H1 (cell line): ENCODE measurements around the gene GRK3. TPM values are rescaled to one million over a fixed set of nuclear protein-coding genes. Genes with fewer than 3 reads are reported as not detected.

ENCODE experiments used
- CTCF ChIA-PET: fragments of 300-600 bp; sonication (Branson Sonifier 250); formaldehyde crosslinking; loops from one replicate; lab custom pipeline; 2021; ENCODE audit not compliant: partially characterized antibody; lab: Charles Lee
- POLR2A ChIA-PET: fragments of 300-600 bp; sonication (Branson Sonifier 250); formaldehyde crosslinking; loops from one replicate; lab custom pipeline; 2021; ENCODE audit warnings: inconsistent platforms; ENCODE audit not compliant: partially characterized antibody; lab: Charles Lee
- DNase-seq, 2 experiments: peaks; one replicate each; pipeline versions ENCODE4 v3.0.0 to v3.0.0-alpha.2; 2010 to 2022; ENCODE audit warnings: low spot score in 2 of 2, low read depth in 1 of 2, mixed read lengths in 1 of 2
- FAIRE-seq: peaks from 2 replicates; lab custom pipeline; 2011; peaks lifted over from hg19 to GRCh38; lab: Jason Lieb, UNC
- H2AFZ ChIP-seq: 2 replicates; pipeline ENCODE4 v1.8.1; 2012; ENCODE audit warnings: low read length, inconsistent platforms
- H2AK5ac ChIP-seq: 2 replicates; pipeline ENCODE4 v1.6.1; 2013; ENCODE audit warnings: low read depth, low read length
- H2BK120ac ChIP-seq: replicated peaks from 2 replicates; pipeline ENCODE3; 2013; ENCODE audit warnings: low read depth, low read length, inconsistent platforms
- H2BK12ac ChIP-seq: 2 replicates; pipeline ENCODE4 v1.6.1; 2013; ENCODE audit warnings: low read depth, low read length
- H2BK15ac ChIP-seq: 2 replicates; pipeline ENCODE4 v1.6.1; 2013; ENCODE audit warnings: low read length
- H2BK20ac ChIP-seq: 2 replicates; pipeline ENCODE4 v1.6.1; 2013; ENCODE audit warnings: low read length
- H2BK5ac ChIP-seq: 2 replicates; pipeline ENCODE4 v1.6.1; 2013; ENCODE audit warnings: low read depth, low read length
- H3K14ac ChIP-seq: 2 replicates; pipeline ENCODE4 v1.6.1; 2013; ENCODE audit warnings: inconsistent platforms; ENCODE audit not compliant: insufficient read length
- H3K18ac ChIP-seq: 2 replicates; pipeline ENCODE4 v1.6.1; 2013; ENCODE audit warnings: low read length; ENCODE audit errors: extremely low read depth
- H3K23ac ChIP-seq: 2 replicates; pipeline ENCODE4 v1.6.1; 2013; ENCODE audit warnings: inconsistent platforms; ENCODE audit not compliant: insufficient read length
- H3K23me2 ChIP-seq: 2 replicates; pipeline ENCODE4 v1.6.1; 2013; ENCODE audit warnings: low read depth, low read length
- H3K27ac ChIP-seq: 2 replicates; pipeline ENCODE4 v1.6.1; 2011; ENCODE audit warnings: low read depth, low read length, inconsistent platforms
- H3K27me3 ChIP-seq, 4 experiments: replicated peaks in 1 of 4; 1 replicate in 1 of 4; 2 replicates in 3 of 4; pipeline versions ENCODE4 v1.6.1 to v1.8.1; 2011 to 2013; ENCODE audit warnings: low read length in 3 of 4, mild to moderate bottlenecking in 3 of 4, inconsistent platforms in 2 of 4, mixed read lengths in 2 of 4, moderate library complexity in 1 of 4; ENCODE audit not compliant: control insufficient read depth in 3 of 4, insufficient read depth in 3 of 4; ENCODE audit errors: extremely low read depth in 1 of 4
- H3K36me3 ChIP-seq, 4 experiments: 2 replicates each; pipeline versions ENCODE4 v1.6.1 to v1.8.1; 2011 to 2013; ENCODE audit warnings: mild to moderate bottlenecking in 4 of 4, low read length in 3 of 4, moderate library complexity in 2 of 4, control low read depth in 1 of 4, inconsistent platforms in 1 of 4; ENCODE audit not compliant: insufficient read depth in 4 of 4, control insufficient read depth in 2 of 4
- H3K4ac ChIP-seq: replicated peaks from 2 replicates; pipeline ENCODE3; 2013; ENCODE audit warnings: low read length, low read depth, mixed read lengths, inconsistent platforms; ENCODE audit not compliant: insufficient read length
- H3K4me1 ChIP-seq, 4 experiments: replicated peaks in 1 of 4; 1 replicate in 1 of 4; 2 replicates in 3 of 4; pipeline versions ENCODE4 v1.6.1 to v1.8.1; 2011 to 2013; ENCODE audit warnings: low read length in 3 of 4, inconsistent platforms in 2 of 4, mixed read lengths in 1 of 4; ENCODE audit not compliant: insufficient read depth in 4 of 4, control insufficient read depth in 3 of 4
- H3K4me2 ChIP-seq, 2 experiments: 2 replicates each; pipeline versions ENCODE4 v1.6.1 to v1.8.1; 2011 to 2013; ENCODE audit warnings: low read depth in 2 of 2, low read length in 2 of 2, control low read depth in 1 of 2, inconsistent platforms in 1 of 2, mild to moderate bottlenecking in 1 of 2; ENCODE audit not compliant: insufficient read depth in 1 of 2
- H3K4me3 ChIP-seq, 4 experiments: fragments of 200-600, 300-600 bp in 1 of 4; sonication (generic), shearing (Covaris generic), sonication (Bioruptor Twin) in 1 of 4; 2 replicates each; pipeline versions ENCODE4 v1.5.1 to v1.8.1; 2011 to 2016; ENCODE audit warnings: low read length in 4 of 4, low read depth in 3 of 4, control low read depth in 2 of 4, inconsistent platforms in 2 of 4, mild to moderate bottlenecking in 2 of 4, mixed read lengths in 1 of 4, moderate library complexity in 1 of 4; ENCODE audit not compliant: insufficient read depth in 2 of 4; ENCODE audit errors: extremely low read depth in 1 of 4
- H3K56ac ChIP-seq: replicated peaks from 2 replicates; pipeline ENCODE3; 2013; ENCODE audit warnings: low read depth, mild to moderate bottlenecking, mixed read lengths, low read length, inconsistent platforms; ENCODE audit not compliant: insufficient read length
- H3K79me1 ChIP-seq: 2 replicates; pipeline ENCODE4 v1.6.1; 2013; ENCODE audit warnings: low read depth, low read length, control low read depth
- H3K79me2 ChIP-seq, 2 experiments: 2 replicates each; pipeline versions ENCODE4 v1.6.1 to v1.8.1; 2012 to 2013; ENCODE audit warnings: low read length in 2 of 2, mild to moderate bottlenecking in 2 of 2, inconsistent platforms in 1 of 2; ENCODE audit not compliant: insufficient read depth in 2 of 2, control insufficient read depth in 1 of 2
- H3K9ac ChIP-seq, 4 experiments: replicated peaks in 1 of 4; 1 replicate in 1 of 4; 2 replicates in 3 of 4; pipeline versions ENCODE4 v1.6.1 to v1.8.1; 2011 to 2013; ENCODE audit warnings: low read depth in 3 of 4, low read length in 3 of 4, control low read depth in 2 of 4, mild to moderate bottlenecking in 2 of 4, moderate library complexity in 2 of 4, inconsistent platforms in 1 of 4; ENCODE audit errors: extremely low read depth in 1 of 4
- H3K9me3 ChIP-seq, 2 experiments: 2 replicates each; pipeline versions ENCODE4 v1.6.1 to v1.8.1; 2012 to 2013; ENCODE audit warnings: mild to moderate bottlenecking in 2 of 2, moderate library complexity in 2 of 2, control low read depth in 1 of 2, inconsistent platforms in 1 of 2, low read depth in 1 of 2, low read length in 1 of 2, mixed read lengths in 1 of 2; ENCODE audit not compliant: insufficient read depth in 2 of 2
- H4K20me1 ChIP-seq, 2 experiments: replicated peaks in 1 of 2; 2 replicates each; pipeline versions ENCODE3 to v1.8.1; 2011 to 2013; ENCODE audit warnings: inconsistent platforms in 2 of 2, low read length in 2 of 2, mild to moderate bottlenecking in 1 of 2; ENCODE audit not compliant: insufficient read depth in 2 of 2, control insufficient read depth in 1 of 2
- H4K5ac ChIP-seq: 2 replicates; pipeline ENCODE4 v1.6.1; 2013; ENCODE audit warnings: low read length, low read depth, mixed read lengths, inconsistent platforms; ENCODE audit not compliant: insufficient read length
- H4K8ac ChIP-seq: 2 replicates; pipeline ENCODE4 v1.8.0; 2013; ENCODE audit warnings: mild to moderate bottlenecking, moderate library complexity, low read length, inconsistent platforms; ENCODE audit not compliant: insufficient read depth; ENCODE audit errors: extremely low read depth
- H4K91ac ChIP-seq: replicated peaks from 2 replicates; pipeline ENCODE3; 2013; ENCODE audit warnings: low read length, mixed read lengths, inconsistent platforms; ENCODE audit not compliant: insufficient read length
- CHD2 ChIP-seq: IDR thresholded peaks from 2 replicates; pipeline ENCODE4 v1.6.1; 2012; ENCODE audit warnings: low read length, improper control_type of control experiment
- JUN ChIP-seq: IDR thresholded peaks from 2 replicates; pipeline ENCODE4 v1.6.1; 2011; ENCODE audit warnings: low read depth, mild to moderate bottlenecking, improper control_type of control experiment, low read length
- SP2 ChIP-seq: IDR thresholded peaks from 2 replicates; pipeline ENCODE4 v1.6.1; 2012; ENCODE audit warnings: mild to moderate bottlenecking, low read length, inconsistent platforms
- USF2 ChIP-seq: IDR thresholded peaks from 2 replicates; pipeline ENCODE4 v1.6.1; 2011; ENCODE audit warnings: low read length, improper control_type of control experiment
- polyA plus RNA-seq, 7 experiments: library from polyadenylated mRNA; depleted of rRNA in 3 of 7; stranded (reverse) in 5 of 7; unstranded in 2 of 7; fragments of >200 nt in 5 of 7; fragments of 200-250 nt in 2 of 7; gene quantifications; 1 replicate in 5 of 7; 2 replicates in 1 of 7; 4 replicates in 1 of 7; pipeline versions ENCODE4 v1.2.1 to v1.2.3, GENCODE V29; 2011 to 2013; ENCODE audit warnings: missing spikeins in 2 of 7, mixed read lengths in 2 of 7
- total RNA-seq: library from RNA; stranded (reverse); fragmentation: NEBNext Ultra II Directional; extraction: Animal tissue kit (Norgen Biotek cat#: 25700); gene quantifications from 2 replicates; pipeline ENCODE4 v1.2.1, GENCODE V29; 2021

The GRK3 gene
- total and polyA plus RNA-seq, 2 of the 8 experiments (the other 6 are each of a cell fraction or from before 2014, with no cell fraction given): 7.5 to 35.3 TPM

- CTCF ChIA-PET: interaction anchor here (1.0 to 1.1 kb wide), 2 partner anchors 25 to 128 kb away, joined by 3 to 4 read pairs; no protein-coding TSS in a partner anchor
- no peak for FAIRE-seq
These were observed 8.3 kb downstream of the GRK3 start for GRCh38 chr22:25572708-25573171.

More at GRCh38 chr22:25572708-25573171, 8.3 kb downstream of the GRK3 start:
- Histone ChIP-seq H3K9me3 (no peaks in the 10 kb centered on the region), H3K4me1 (peaks cover 2 to 12% (median 4%) of the 10 kb centered on the region in 4 experiments; a peak in 6 of 7 replicates), H2BK20ac (no peak overlapping the region), H2BK5ac (no peak overlapping the region), H2BK15ac (no peak overlapping the region), H3K23me2 (no peaks in the 10 kb centered on the region), H2AFZ (no peak overlapping the region), H4K91ac (no peak overlapping the region), H2BK120ac (no peak overlapping the region), H4K5ac (no peak overlapping the region), H3K4me2 (no peak overlapping the region), H3K18ac (no peak overlapping the region), H2BK12ac (no peak overlapping the region), H3K4ac (no peak overlapping the region), H3K27me3 (no peaks in the 10 kb centered on the region), H3K79me2 (peaks cover 6 to 92% of the 10 kb centered on the region in 2 experiments), H3K36me3 (no peaks in the 10 kb centered on the region), H3K27ac (no peak overlapping the region), H3K4me3 (no peak overlapping the region), H4K20me1 (peaks cover 2 to 6% of the 10 kb centered on the region in 2 experiments), H3K23ac (no peak overlapping the region), H2AK5ac (no peak overlapping the region), H4K8ac (no peak overlapping the region), H3K79me1 (peaks cover 8% of the 10 kb centered on the region), H3K9ac (no peak overlapping the region), H3K56ac (no peak overlapping the region), H3K14ac (no peak overlapping the region)
- POLR2A ChIA-PET: interaction anchor here (0.6 to 1.3 kb wide), 2 partner anchors 9 to 97 kb away, joined by 4 read pairs; no protein-coding TSS in a partner anchor
- no peak for TF ChIP-seq SP2
- TF ChIP-seq JUN: no peak
- TF ChIP-seq USF2: no peak
- TF ChIP-seq CHD2: no peak
- DNase-seq: no peak
